Measurements from ENCODE around the gene CNPY4. TPM values are rescaled to one million over a fixed set of nuclear protein-coding genes. Genes with fewer than 3 reads are reported as not detected.

Gene CNPY4
- total and polyA plus RNA-seq, 2 experiments from 2014 or later = 26.2 to 26.9 TPM

DNA sequence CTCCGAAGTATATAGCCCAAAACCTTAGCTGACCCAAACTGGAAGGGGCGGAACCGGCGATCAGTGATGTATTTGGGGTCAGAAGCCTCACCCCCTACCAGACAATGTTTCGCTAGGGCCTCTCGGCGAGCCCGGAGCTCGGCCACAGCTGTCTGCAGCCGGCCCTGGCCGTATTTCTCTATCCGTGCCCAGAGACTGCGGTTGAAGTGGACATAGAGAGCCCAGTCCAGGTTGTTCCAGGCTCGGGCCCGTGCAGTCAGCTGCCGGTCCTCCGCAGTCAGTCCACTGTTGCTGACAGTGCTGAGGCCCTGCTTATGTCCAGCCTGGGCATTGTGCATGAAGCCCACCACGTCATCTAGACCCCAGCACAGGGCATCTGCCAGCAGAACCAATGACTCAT lies 40.6 kb downstream of the CNPY4 start:
- 87 to 89% methylated on average over 18 of the region's 18 CpGs for WGBS, 2 experiments (ENCODE audit: low coverage in 1 of 2, low lambda C conversion rate in 2 of 2, missing lambda C conversion rate in 2 of 2)
- in situ Hi-C loops (cut with MboI) = no loop called here
- no peak for TF ChIP-seq EZH2 (IDR thresholded peaks at IDR 0.05; ENCODE audit: insufficient read depth, poor library complexity, severe bottlenecking)
- no peak for TF ChIP-seq EZH2phosphoT487 (IDR thresholded peaks at IDR 0.05; ENCODE audit: insufficient read depth, low read depth)

DNA sequence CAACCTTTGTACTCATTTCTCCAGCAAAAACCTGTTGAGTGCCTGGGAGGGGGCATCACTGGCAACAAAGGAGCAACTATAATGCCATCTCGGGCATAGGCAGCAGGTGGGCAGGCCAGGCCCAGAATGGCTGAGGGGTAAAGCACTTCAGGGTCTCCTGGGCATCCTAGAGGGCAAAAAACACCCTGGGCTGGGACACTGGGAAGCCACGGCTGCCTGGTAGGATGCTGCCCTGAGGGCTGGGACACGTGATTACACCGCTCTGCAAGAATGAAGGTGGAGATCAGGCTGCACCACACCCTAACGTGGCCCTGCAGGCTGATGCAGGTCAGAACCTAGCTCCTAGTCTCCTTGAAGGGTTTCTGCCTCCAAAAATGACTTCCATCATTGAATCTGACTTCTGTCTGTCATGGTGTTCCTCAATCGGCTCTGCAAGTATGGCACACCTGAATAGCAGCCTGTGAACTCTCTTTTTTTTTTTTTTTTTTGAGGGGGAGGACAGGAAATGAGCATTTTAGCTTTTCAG lies 43.6 kb downstream of the CNPY4 start:
- Histone ChIP-seq H3K4me3 (no peak overlapping the region), H3K36me3 (ENCODE audit: low read depth) (no peaks in the 10 kb centered on the region), H3K79me2 (ENCODE audit: insufficient read depth) (peaks cover 1% of the 10 kb centered on the region; the same call in 1 of the 2 replicates), H3K9me2 (ENCODE audit: insufficient read depth) (no peaks in the 10 kb centered on the region), H3K4me2 (ENCODE audit: unreplicated experiment) (no peak overlapping the region), H3F3A (ENCODE audit: insufficient read depth) (no peaks in the 10 kb centered on the region), H3K4me1 (ENCODE audit: insufficient read depth) (0 out of 2 replicates have a peak, but pooled peaks cover 5% of the 10 kb centered on the region), H2AFZ (no peak overlapping the region), H3K9me3 (ENCODE audit: low read depth) (no peaks in the 10 kb centered on the region), H4K20me1 (ENCODE audit: insufficient read depth) (no peaks in the 10 kb centered on the region), H3K27me3 (replicated peaks; ENCODE audit: insufficient read depth) (no peaks in the 10 kb centered on the region; the same call in 1 of the 2 replicates), H3K27ac (no peak overlapping the region), H3K9ac (no peak overlapping the region)
- no peak for DNase-seq
- WGBS, 2 experiments (ENCODE audit: low coverage in 1 of 2, low lambda C conversion rate in 2 of 2, missing lambda C conversion rate in 2 of 2) = 81 to 87% methylated on average over 6 of the region's 6 CpGs
- TF ChIP-seq EZH2 (IDR thresholded peaks at IDR 0.05; ENCODE audit: insufficient read depth, poor library complexity, severe bottlenecking) (no peak), EZH2phosphoT487 (IDR thresholded peaks at IDR 0.05; ENCODE audit: insufficient read depth, low read depth) (no peak)
- in situ Hi-C loops (cut with MboI) = no loop called here

More for the DNA sequence above, 40.6 kb downstream of the CNPY4 start:
- Histone ChIP-seq H3K9me3 (ENCODE audit: low read depth) (no peaks in the 10 kb centered on the region), H3F3A (ENCODE audit: insufficient read depth) (no peaks in the 10 kb centered on the region), H3K4me1 (ENCODE audit: insufficient read depth) (peaks cover 5% of the 10 kb centered on the region; the same call in 1 of the 2 replicates), H3K9me2 (ENCODE audit: insufficient read depth) (no peaks in the 10 kb centered on the region), H3K4me2 (ENCODE audit: unreplicated experiment) (no peak overlapping the region), H2AFZ (no peak overlapping the region), H3K27me3 (replicated peaks; ENCODE audit: insufficient read depth) (no peaks in the 10 kb centered on the region), H3K79me2 (ENCODE audit: insufficient read depth) (peaks cover 17% of the 10 kb centered on the region; the same call in 1 of the 2 replicates), H3K36me3 (ENCODE audit: low read depth) (no peaks in the 10 kb centered on the region; the same call in 1 of the 2 replicates), H3K9ac (no peak overlapping the region), H3K27ac (no peak overlapping the region), H4K20me1 (ENCODE audit: insufficient read depth) (no peaks in the 10 kb centered on the region; the same call in 1 of the 2 replicates), H3K4me3 (no peak overlapping the region)
- DNase-seq = no peak

DNA sequence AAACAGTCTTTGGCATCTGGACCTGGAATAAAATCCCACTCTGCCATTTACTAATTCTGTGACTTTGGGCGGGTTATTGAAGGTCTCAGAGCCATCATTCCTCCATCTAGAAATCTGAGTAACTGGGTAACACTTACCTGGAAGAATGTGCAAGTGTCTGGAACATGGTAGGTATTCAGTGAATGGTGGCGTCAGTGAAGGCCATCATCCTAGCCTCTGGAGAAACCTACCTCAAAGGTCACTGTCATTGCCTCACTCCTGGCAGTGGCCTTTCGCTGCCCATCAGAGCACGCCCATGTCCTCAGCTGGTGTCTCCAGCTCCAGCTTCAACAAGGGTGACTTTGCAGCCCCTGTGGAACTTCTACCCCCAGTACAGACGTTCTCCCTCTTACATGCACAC lies 44.4 kb downstream of the CNPY4 start:
- Histone ChIP-seq H2AFZ (no peak overlapping the region), H3K4me3 (no peak overlapping the region), H3K79me2 (ENCODE audit: insufficient read depth) (no peaks in the 10 kb centered on the region; the same call in 1 of the 2 replicates), H3K4me1 (ENCODE audit: insufficient read depth) (0 out of 2 replicates have a peak, but pooled peaks cover 5% of the 10 kb centered on the region), H3K9me2 (ENCODE audit: insufficient read depth) (no peaks in the 10 kb centered on the region), H3K36me3 (ENCODE audit: low read depth) (no peaks in the 10 kb centered on the region), H3K9ac (no peak overlapping the region), H3K27me3 (replicated peaks; ENCODE audit: insufficient read depth) (no peaks in the 10 kb centered on the region; the same call in 1 of the 2 replicates), H3F3A (ENCODE audit: insufficient read depth) (no peaks in the 10 kb centered on the region), H3K9me3 (ENCODE audit: low read depth) (no peaks in the 10 kb centered on the region), H4K20me1 (ENCODE audit: insufficient read depth) (no peaks in the 10 kb centered on the region), H3K27ac (no peak overlapping the region), H3K4me2 (ENCODE audit: unreplicated experiment) (no peak overlapping the region)
- 85 to 92% methylated on average over 5 of the region's 5 CpGs for WGBS, 2 experiments (ENCODE audit: low coverage in 1 of 2, low lambda C conversion rate in 2 of 2, missing lambda C conversion rate in 2 of 2)
- no peak for TF ChIP-seq EZH2 (IDR thresholded peaks at IDR 0.05; ENCODE audit: insufficient read depth, poor library complexity, severe bottlenecking)
- TF ChIP-seq EZH2phosphoT487 (IDR thresholded peaks at IDR 0.05; ENCODE audit: insufficient read depth, low read depth) = no peak
- in situ Hi-C loops (cut with MboI) = no loop called here
- DNase-seq = no peak

DNA sequence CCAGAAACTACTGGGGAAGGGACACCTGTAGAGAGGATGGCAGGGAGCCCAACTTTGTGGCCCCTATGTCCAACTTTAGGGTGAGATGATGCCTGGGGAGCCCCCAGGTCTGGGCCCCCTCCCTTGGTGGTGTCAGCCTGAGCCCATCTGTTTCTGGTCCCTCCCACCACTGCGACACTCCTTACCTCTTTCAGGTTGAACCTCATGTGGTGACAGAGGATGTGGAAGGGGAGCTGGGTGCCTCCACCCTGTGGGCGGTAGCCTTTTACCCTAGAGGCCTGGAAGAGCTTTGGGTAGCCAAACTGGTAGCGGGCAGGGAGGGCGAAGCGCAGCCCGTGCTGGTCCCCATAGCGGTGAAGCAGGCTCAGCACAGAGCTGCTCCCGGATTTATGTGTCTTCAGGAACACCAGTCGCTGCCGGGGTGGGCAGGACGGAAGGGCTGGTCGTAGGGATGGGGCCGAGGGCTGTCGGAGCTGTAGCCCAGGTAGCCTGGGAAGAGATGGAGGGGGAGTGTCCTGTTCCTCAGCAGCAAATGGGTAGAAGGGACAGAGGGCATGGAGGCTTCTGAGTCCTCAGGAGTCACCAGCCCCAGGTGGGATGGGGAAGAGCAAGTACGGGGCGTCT lies 47.0 kb downstream of the CNPY4 start:
- H4K20me1 ChIP-seq (ENCODE audit: insufficient read depth) = no peaks in the 10 kb centered on the region
- H3K36me3 ChIP-seq (ENCODE audit: low read depth) = no peaks in the 10 kb centered on the region
- H3K4me3 ChIP-seq = no peak overlapping the region
- no peak overlapping the region for H2AFZ ChIP-seq
- no peak overlapping the region for H3K4me2 ChIP-seq (ENCODE audit: unreplicated experiment)
- H3F3A ChIP-seq (ENCODE audit: insufficient read depth) = no peaks in the 10 kb centered on the region
- DNase-seq = no peak
- no peak overlapping the region for H3K9ac ChIP-seq
- H3K9me3 ChIP-seq (ENCODE audit: low read depth) = no peaks in the 10 kb centered on the region
- peaks cover 5% of the 10 kb centered on the region; the same call in 1 of the 2 replicates for H3K27me3 ChIP-seq (replicated peaks; ENCODE audit: insufficient read depth)
- TF ChIP-seq EZH2phosphoT487 (IDR thresholded peaks at IDR 0.05; ENCODE audit: insufficient read depth, low read depth) = no peak
- TF ChIP-seq EZH2 (IDR thresholded peaks at IDR 0.05; ENCODE audit: insufficient read depth, poor library complexity, severe bottlenecking) = no peak
- no peaks in the 10 kb centered on the region for H3K9me2 ChIP-seq (ENCODE audit: insufficient read depth)
- in situ Hi-C loops (cut with MboI) = no loop called here
- WGBS, 2 experiments (ENCODE audit: low coverage in 1 of 2, low lambda C conversion rate in 2 of 2, missing lambda C conversion rate in 2 of 2) = 79 to 81% methylated on average over 15 to 16 of the region's 16 CpGs
- no peaks in the 10 kb centered on the region for H3K4me1 ChIP-seq (ENCODE audit: insufficient read depth)
- H3K79me2 ChIP-seq (ENCODE audit: insufficient read depth) = no peaks in the 10 kb centered on the region
- H3K27ac ChIP-seq = no peak overlapping the region
